ENCODE results near the gene PRR16. TPM values are rescaled to one million over a fixed set of nuclear protein-coding genes. Genes with fewer than 3 reads are reported as not detected.

The PRR16 gene
- total RNA-seq, 1 donor from 2014 or later = 10.7 TPM

- no peak overlapping the region for H3K27ac Mint-ChIP-seq (ENCODE audit: unreplicated experiment)
- no peak for TF ChIP-seq CTCF (IDR thresholded peaks at IDR 0.05)
- H3K36me3 Mint-ChIP-seq (ENCODE audit: low read depth) = peaks cover 3% of the 10 kb centered on the region
- peaks cover 3% of the 10 kb centered on the region for H3K9me3 Mint-ChIP-seq (ENCODE audit: low read depth)
- no peak for DNase-seq (ENCODE audit: low spot score)
- peaks cover 38% of the 10 kb centered on the region for H3K4me1 Mint-ChIP-seq (ENCODE audit: low read depth)
- no peak overlapping the region for H3K4me3 Mint-ChIP-seq (ENCODE audit: unreplicated experiment)
- H3K27me3 Mint-ChIP-seq (ENCODE audit: low read depth) = no peaks in the 10 kb centered on the region
These were observed 219.5 kb downstream of the PRR16 start for GRCh38 chr5:120683580-120683979.

- H3K27me3 Mint-ChIP-seq (ENCODE audit: low read depth) = no peaks in the 10 kb centered on the region
- H3K27ac Mint-ChIP-seq (ENCODE audit: unreplicated experiment) = no peak overlapping the region
- peaks cover 3% of the 10 kb centered on the region for H3K9me3 Mint-ChIP-seq (ENCODE audit: low read depth)
- H3K4me1 Mint-ChIP-seq (ENCODE audit: low read depth) = peaks cover 35% of the 10 kb centered on the region
- peaks cover 3% of the 10 kb centered on the region for H3K36me3 Mint-ChIP-seq (ENCODE audit: low read depth)
- no peak overlapping the region for H3K4me3 Mint-ChIP-seq (ENCODE audit: unreplicated experiment)
- TF ChIP-seq CTCF (IDR thresholded peaks at IDR 0.05) = peak; percentile 62
- DNase-seq (ENCODE audit: low spot score) = no peak
These were observed 220.1 kb downstream of the PRR16 start for GRCh38 chr5:120684213-120684612.

GRCh38 chr5:120684749-120685415 lies 220.8 kb downstream of the PRR16 start:
- DNase-seq (ENCODE audit: low spot score) = no peak
- Mint-ChIP-seq H3K9me3 (ENCODE audit: low read depth) (peaks cover 3% of the 10 kb centered on the region), H3K27me3 (ENCODE audit: low read depth) (no peaks in the 10 kb centered on the region), H3K4me3 (ENCODE audit: unreplicated experiment) (no peak overlapping the region), H3K36me3 (ENCODE audit: low read depth) (peaks cover 2% of the 10 kb centered on the region), H3K27ac (ENCODE audit: unreplicated experiment) (no peak overlapping the region), H3K4me1 (ENCODE audit: low read depth) (peaks cover 34% of the 10 kb centered on the region)
- TF ChIP-seq CTCF (IDR thresholded peaks at IDR 0.05) = peak; percentile 50

GRCh38 chr5:120690621-120691407 lies 226.7 kb downstream of the PRR16 start:
- Mint-ChIP-seq H3K9me3 (ENCODE audit: low read depth) (no peaks in the 10 kb centered on the region), H3K4me3 (ENCODE audit: unreplicated experiment) (no peak overlapping the region), H3K36me3 (ENCODE audit: low read depth) (peaks cover 2% of the 10 kb centered on the region), H3K27me3 (ENCODE audit: low read depth) (no peaks in the 10 kb centered on the region), H3K27ac (ENCODE audit: unreplicated experiment) (no peak overlapping the region), H3K4me1 (ENCODE audit: low read depth) (no peaks in the 10 kb centered on the region)
- no peak for DNase-seq (ENCODE audit: low spot score)
- no peak for TF ChIP-seq CTCF (IDR thresholded peaks at IDR 0.05)

- Mint-ChIP-seq H3K4me1 (ENCODE audit: low read depth) (no peaks in the 10 kb centered on the region), H3K36me3 (ENCODE audit: low read depth) (no peaks in the 10 kb centered on the region), H3K9me3 (ENCODE audit: low read depth) (no peaks in the 10 kb centered on the region), H3K4me3 (ENCODE audit: unreplicated experiment) (no peak overlapping the region), H3K27ac (ENCODE audit: unreplicated experiment) (no peak overlapping the region), H3K27me3 (ENCODE audit: low read depth) (no peaks in the 10 kb centered on the region)
- DNase-seq (ENCODE audit: low spot score) = no peak
- TF ChIP-seq CTCF (IDR thresholded peaks at IDR 0.05) = no peak
These were observed 228.2 kb downstream of the PRR16 start for GRCh38 chr5:120692325-120692724.
